Activated T-cell treated with anti-CD3 and anti-CD28 coated beads for 48 hours (primary cell): ENCODE results near the gene TBC1D22A.
"Not testable (repeated sequence)": the region's sequence is repeated elsewhere in the genome, so short reads cannot be mapped to it uniquely, and the experiment has no call there.

Source experiments
- DNase-seq: peaks from one replicate; pipeline ENCODE4 v3.0.0-alpha.2; 2020; ENCODE audit warnings: low read depth

Gene TBC1D22A

DNA sequence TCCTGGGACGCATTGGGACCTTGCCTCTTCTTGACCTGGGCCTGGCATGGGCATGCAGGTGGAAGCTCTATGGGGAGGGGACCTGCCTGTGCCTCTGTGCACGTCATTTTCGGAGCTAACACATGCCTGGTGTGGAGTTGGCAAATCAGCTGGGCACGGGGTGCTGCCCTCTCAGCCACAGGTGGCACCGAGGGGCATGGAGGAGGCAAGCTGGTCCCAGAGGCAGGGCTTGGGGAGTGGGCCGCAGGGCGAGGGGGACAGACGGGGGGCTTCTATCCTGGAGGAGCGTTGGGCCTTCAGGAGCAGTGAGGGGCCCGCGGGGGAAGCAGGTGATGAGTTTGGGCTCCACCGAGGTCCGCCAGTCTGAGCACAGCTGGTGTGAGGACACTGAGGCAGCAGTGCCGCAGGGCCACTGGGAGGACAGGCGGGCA, 362.0 kb downstream of the TBC1D22A start:
- no peak for DNase-seq

DNA sequence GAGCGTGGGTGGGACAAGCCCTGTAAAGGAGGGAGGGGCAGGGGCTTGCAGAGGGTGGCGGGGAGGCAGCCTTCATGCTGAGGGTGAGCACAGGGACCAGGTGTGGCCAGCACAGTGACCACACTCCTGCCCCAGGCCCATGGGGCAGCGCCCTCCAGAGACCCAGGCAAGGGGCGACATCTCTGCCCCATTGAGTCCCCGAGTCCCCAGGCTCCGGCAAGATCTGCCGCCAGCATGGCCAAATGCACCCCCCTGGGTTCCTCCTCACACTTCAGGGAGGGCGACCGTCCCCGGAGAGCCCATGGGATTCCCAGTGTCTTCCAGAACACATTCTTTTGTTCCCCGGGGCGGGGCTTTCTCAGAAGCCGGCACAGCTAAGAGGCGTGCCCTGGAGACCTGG, 362.5 kb downstream of the TBC1D22A start:
- no peak for DNase-seq

DNA sequence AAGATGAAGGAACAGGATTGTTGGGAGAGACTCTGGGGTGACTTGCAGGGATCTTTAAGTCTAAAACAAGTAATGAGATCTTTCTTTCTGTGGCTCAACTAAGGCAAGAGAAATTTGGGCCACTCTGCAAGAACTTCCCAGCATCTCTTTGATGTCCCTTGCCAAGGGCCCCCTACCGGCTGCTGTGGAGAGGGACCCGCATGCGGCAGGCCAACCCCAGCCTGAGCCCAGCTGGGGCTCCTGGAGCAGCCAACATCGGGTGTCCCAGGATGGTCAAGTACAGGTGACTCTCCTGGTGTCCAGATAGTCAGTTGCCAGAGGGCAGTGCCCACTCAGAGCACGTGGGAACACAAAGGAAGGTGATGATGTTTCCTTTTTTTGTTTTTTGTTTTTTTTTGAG, 363.2 kb downstream of the TBC1D22A start:
- DNase-seq: no peak

DNA sequence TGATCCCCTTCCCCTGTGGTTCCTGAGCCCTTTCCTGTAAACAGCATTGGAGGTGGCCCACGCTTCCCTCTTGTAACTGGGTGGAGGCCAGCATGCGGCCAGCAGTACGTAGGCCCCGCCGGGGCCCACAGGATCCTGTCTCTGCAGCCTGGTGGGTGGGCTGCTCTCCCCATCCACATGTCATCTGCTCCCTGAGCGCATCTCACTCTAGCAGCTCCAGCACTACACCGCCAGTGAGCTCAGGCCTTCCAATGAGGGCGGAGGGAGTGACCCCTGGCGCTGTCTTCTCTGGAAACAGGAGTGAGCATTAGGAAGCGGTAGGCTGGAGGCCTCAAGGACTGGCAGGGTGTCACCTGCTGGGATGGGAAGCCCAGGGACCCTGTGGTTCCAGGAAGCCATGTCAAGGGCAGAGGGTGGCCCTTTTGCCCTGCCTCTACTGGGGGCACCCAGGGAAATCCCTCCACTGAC, 363.9 kb downstream of the TBC1D22A start:
- DNase-seq: no peak

DNA sequence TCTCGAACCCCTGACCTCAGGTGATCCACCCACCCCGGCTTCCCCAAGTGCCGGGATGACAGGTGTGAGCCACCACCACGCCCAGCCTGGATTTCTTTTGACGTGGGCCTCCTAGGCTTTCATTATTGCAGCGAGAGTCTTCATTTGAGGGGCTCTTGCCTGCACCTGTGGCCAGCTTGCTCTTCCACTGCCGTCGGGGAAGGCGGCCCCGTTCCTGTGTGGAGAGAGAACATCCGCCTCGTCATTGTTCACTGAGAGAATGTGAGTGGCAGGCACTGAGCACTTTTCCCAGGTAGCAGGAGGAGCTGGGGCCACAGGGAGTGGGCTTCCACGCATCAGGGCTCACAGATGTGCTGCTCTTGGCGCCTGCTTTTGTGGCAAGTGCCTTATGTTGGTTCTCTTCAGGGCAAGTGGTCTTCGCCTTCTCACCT, 365.0 kb downstream of the TBC1D22A start:
- DNase-seq: no peak

DNA sequence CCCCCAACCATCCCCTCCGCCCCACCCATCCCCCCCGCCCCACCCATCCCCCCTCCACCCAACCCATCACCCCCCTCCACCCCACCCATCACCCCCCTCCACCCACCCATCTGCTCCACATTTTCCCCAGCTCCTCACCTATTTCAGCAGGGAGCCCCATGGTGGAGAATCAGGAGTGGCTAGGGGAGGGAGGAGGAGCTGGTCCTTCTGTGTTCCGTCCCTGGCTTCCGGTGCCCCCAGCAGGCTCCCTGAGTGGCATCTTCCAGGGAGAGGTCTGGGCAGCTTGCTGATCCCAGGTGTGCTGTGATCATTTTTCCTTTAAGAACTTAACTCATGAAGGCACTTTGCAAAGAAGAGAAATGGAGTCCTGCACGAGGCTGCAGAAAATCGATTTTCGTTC, 365.8 kb downstream of the TBC1D22A start:
- DNase-seq: no peak

DNA sequence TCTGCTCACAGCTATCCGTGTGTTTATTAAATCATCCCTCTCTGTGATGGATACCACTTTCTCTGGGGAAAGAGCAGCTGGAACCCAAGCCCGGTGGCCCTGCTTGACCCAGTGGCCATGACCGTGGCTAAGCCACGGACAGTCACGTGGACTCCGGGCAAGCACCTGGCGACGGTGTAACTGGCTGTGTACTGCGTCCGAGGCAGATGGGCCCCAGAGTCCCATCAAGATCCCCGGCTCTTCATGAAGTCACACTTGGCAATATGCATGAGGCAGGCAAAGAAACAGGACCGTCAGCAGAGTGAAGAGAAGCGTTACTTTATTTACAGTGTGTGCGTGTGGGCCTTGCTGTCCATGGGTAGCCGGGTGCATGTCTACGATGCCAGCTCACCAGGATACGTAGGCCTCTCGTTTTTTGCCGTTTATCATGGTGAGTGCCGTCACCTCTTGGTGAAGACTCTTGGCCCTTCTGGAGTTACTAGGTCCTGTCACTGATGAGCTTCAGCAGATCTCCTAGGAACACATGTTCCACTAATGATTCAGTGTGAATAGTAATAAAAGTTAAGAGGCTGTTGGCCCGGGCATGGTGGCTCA, 366.3 kb downstream of the TBC1D22A start:
- no peak for DNase-seq

DNA sequence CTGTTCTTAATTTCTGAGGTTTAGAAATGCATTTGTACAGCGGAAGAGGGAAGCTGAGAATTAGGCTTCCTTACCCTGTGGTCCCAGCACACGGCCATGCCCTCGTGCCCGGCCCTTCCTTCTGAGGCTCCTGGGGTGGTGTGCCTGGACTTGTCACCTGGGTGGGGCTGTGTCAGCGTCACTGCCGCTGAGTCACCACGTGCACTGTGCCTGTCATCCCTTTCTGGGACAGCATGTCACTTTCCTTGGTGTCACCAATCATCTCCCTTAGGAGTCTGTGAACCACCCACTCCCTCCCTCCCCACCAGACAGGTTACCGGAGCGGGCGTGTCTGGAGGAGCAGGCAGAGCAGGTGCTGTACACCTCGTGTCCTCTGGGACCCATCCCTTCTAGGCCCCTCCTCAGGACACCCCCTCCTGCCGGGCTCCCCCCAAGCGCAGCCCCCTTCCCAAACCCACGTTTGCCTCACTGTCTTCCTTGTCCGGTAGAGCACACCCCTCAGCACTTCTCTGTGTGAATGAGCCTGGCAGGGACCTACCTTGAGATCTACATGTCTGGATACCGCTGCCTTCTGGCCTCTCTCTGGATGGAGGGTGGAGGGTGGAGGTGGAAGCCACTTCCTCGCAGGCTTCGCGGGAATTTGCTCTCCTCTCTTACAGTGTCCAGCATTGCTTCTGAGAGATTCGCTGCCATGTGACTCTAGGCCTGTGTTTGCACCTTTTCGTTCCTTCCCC, 367.6 kb downstream of the TBC1D22A start:
- peak; percentile 10 for DNase-seq

DNA sequence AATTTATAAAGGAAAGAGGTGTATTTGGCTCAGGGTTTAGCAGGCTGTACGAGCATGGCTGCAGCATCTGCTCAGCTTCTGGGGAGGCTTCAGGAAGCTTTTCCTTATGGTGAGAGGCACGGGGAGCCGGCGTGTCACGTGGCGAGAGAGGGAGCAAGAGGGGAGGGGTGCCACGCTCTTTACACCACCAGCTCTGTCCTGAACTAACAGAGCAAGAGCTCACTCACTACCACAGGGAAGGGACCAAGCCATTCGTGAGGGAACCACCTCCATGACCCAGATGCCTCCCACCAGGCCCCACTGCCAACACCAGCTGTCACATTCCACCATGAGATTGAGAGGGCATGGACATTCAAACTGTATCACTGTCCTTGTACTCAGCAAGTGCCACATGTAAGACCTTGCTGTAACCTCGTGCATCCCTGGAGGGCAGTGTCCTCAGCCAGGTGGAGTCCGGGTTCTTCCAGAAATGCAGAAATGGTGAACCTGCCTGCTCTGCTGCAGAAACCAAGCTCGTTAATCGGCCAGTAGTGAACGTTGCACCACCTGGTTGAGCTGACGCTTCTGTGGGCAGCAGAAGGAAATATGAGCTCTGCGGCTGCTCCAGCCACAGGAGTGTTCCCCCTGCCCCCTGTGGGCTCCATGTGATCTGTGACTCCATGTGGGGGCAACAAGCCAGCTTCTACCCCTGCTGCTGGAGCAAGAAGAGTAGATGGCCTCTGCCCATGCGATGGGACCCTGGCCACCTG, 368.6 kb downstream of the TBC1D22A start:
- no peak for DNase-seq

DNA sequence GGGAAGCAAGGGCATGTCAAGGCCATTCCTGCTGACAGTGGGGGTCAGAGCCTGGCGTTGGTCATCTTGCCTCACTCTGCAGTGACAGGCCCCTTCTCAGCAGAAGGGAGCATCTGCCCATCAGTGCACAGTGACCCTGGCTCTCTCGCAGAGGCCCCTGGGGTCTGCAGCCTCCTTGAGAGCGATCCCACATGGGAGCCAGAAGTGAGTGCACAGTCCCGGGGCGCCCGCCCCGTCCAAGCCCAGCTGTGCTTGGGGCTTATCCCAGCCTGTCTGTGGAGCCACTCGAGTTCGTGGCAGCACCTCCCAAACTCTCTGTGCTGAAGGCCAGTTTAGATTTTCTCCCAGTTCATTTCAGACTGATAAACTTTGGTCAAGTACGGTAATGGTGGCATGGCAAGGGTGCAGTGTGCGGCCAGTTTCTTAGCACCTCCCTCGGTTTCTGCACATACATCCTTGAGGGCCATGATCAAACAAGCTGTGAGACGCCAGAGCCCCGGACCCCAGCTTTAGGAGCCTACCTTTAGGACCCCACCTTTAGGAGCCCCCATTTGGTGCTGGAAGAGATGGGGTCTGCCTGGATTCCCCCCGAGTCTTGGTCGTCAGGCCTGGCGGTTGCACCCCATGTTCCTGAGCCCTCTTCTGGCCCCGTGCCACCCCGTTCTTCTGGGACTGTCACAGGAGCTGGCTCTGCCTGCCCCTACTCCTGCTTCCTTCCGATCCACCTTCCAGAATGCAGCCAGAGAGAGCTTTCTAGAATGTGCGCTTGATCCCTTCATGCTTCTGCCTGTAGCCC, 369.4 kb downstream of the TBC1D22A start:
- no peak for DNase-seq

DNA sequence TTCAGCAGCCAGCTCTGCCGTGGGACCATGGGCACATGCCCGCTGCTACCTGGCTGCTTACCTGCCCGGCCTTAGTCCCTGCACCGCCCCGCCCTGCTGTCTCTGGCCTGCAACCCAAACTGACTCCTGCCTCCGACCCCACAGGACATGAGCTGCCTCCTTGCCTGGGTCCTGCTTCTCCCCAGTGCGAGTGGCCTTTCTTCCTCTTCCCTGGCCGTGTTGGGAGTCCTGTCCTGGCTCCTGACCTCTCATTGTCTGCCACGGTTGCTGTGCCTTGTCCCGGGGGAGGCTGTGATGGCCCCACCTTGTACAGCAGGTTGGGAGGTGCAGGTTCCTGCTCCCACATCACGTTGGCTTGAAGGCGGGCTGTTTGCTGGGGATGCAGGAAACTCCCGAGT, 370.0 kb downstream of the TBC1D22A start:
- DNase-seq: no peak

DNA sequence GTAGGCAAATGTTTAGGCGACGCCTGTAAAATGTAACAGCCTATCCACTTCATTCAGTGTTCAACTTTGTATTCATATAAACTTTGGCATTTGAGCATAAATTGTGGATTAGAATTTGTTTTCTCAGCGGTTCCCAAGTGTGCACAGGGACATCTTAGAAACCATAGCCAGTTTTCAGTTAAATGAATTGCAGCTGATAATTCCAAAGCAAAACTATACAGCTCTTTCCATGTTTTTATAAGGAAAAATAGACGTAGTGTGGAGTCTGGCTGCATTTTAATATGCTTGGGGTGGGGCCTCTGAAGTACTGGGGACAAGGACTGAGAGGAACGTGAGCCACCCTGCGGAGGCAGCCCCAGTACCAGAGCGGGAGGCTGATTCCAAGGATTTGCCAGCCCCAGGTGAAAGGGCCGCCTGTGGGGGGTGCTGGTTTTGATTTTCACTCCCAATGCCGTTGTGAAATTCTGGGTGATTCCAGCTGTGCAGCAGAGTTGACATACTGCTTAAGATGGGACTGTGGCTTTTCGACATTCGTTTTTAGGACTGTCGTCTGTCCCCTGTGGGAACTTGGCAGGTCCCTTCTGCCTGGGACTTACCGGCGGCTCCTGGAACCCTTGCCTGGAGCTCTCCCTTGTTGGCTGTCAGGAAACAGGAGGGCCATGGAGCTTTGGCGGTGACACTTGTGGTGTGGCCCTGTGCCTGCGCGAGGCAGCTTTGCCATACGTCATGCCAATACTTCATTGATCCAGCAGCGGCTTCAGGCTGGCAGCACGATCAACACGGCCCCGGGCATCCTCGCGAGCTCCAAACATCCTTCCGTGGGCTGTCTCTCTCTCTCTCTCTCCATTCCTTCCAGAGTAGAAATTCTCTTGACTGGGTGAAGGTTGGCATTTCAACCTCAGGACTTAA, 370.9 kb downstream of the TBC1D22A start:
- no peak for DNase-seq

DNA sequence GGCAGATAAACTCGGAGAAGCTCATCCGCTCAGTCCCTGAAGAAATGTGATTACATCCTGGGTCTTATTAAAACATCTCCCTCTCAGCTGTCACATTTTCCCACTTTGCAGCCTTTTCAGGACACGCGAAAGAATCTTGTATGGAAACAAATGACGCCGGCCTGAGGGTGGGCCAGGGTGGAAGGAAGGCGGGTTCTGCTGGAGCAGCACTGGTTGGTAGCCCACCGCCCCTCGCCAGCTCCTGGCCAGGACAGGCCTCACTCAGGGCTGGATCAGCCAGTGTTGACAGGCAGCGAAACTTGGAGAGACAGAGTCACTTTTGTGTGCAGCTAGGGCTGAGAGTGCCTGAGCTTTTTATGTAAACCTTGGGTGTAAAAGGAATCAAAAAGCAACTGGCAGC, 371.8 kb downstream of the TBC1D22A start:
- no peak for DNase-seq

DNA sequence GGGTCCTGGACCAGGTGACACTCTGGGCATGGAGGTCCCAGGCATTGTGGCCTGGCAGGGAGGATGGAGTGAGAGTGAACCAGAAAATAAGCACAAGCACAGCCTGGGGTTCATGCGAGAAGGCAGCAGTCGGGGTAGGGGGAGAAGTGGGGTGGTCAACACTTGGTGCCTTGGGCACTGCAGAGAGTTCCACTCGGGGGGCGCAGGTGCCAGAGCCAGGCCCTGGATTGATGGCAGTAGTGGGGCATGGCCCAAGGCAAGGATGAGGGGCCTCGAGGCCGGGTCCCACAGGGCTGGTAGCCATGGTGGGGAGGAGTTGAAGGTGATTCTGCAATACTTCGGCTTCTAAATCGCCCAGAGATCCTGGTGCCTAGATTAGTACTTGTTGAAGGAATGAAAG, 372.9 kb downstream of the TBC1D22A start:
- no peak for DNase-seq

DNA sequence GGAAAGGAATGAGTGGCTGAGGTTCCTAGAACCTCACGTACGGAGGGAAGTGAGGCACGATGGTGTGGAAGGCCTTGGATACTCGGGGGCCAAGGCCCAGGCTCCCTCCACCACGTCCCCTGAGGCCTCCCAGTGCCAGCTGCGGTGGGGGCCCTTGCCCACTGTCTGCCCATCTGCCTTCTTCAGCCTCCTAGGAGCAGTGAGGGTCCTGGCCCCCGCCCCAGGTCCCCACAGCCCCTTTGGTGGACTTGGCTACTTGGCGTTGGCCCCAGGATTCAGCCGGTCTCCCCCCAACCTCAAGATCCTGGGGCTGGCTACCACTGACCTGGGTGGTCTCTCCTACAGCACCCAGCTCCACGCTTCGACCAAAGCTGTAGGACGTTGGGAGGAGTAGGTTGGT, 373.6 kb downstream of the TBC1D22A start:
- no peak for DNase-seq

DNA sequence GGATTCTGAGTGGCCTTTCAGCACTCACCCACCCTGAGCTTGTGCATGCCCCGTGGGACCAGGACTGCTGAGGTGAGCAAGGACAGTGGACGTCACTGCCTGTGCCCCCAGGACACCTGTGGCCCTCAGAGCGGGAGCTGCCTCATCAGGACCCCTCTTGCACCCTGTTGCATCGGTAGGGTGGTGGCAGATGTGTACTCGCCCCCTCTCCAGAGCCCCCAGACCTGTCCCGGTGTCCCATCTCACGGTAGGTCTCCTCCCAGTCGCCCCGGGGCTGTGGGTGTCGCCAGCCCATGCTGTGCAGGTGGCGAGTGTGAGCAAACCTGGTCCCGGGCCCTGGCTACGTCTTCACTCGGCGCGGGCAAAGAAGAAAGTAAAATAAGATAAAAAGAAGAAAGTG, 374.2 kb downstream of the TBC1D22A start:
- no peak for DNase-seq

DNA sequence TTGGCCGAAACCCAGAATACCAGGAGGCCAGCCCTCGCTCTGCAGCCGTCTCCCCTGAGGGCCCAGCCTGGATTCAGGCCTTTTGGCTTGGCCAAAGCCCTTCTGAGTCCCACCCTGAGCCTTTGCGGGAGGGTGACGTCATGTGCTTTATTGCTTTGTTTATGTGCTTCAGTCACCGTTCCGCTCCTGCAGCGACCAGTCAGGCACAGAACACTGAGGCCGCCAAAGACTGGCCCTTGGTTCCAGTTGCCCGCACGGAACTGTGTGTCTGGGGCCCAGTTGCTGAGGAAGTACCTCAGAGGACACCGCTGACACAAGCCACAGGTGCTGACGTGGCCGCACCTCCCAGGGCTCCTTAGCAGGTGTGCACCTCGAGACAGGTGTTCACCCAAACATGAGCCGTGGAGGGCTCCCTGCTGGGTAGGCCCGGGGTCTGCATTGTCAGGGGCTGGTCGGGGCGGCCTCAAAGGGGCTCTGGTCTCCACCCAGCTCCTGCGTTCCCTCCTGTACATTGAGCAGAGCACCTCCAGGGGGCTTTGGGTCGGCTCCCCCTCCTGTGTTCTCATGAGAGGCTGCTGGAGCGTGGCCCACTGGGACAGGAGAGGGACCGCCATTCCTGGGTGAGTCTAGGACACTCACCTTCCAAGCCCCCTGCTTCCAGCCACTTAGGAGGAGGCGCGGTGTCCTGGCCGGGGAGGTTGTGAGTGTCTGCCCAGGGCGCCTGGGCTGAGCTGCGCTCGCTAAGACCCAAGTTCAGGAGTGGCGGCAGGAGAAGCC, 376.8 kb downstream of the TBC1D22A start:
- DNase-seq: no peak

DNA sequence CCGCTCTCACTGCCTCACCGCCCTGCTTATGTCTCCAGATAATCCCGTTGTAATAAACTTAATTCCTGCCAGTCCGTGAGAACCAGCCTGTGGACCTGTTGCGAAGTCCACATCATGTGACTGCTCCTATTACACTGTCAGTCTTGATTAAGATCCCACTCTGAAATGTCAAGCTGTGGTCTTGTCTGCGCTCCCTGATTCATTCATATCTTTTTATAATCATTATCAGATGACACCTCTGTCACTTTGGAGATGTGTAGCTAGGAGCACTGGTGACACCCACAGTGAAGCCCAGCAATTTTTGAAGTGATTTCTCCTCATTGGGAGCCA, 377.3 kb downstream of the TBC1D22A start:
- DNase-seq: no peak

DNA sequence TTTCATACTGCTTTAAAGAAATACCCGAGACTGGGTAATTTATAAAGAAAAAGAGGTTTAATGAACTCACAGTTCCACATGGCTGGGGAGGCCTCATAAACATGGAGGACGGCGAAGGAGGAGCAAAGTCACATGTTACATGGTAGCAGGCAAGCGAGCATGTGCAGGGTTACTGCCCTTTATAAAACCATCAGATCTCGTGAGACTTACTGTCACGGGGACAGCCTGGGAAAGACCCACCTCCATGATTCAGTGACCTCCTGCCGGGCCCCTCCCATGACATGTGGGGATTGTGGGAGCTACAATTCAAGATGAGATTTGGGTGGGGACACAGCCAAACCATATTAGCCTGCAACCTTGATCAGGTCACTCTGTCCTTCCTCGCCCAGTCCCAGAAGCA, 378.5 kb downstream of the TBC1D22A start:
- DNase-seq: not testable (repeated sequence)

DNA sequence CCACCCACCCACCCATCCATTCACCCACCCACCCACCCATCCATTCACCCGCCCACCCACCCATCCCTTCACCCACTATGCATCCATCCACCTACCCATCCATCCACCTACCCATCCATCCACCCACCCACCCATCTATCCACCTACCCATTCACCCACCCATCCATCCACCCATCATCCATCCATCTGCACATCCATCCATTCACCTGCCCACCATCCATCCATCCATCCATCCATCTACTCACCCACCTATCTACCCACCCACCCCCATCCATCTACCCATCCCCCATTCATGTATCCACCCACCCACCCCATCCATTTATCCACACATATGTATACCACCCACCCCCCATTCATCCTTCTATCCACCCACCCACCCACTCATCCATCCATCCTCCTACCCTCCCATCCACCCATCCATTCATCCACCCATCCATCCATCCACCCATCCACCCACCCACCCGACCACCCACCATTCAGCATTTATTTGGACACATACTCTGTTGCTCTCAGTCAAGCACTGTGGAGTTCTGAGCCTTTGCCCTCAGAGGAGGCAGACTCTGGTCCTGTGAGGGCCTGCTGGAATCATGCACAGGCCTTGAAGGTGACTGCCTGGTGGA, 380.1 kb downstream of the TBC1D22A start:
- no peak for DNase-seq
